ENCODE measurements around the gene SEL1L3. TPM values are rescaled to one million over a fixed set of nuclear protein-coding genes. Genes with fewer than 3 reads are reported as not detected.

SEL1L3 gene
- total and polyA plus RNA-seq, 12 donors: 1.7 to 23.7 (median 4.9) TPM

GRCh38 chr4:25882226-25882625, 19.4 kb upstream of the SEL1L3 start:
- H3K27me3 ChIP-seq: no peaks in the 10 kb centered on the region
- no peak for TF ChIP-seq POLR2A (IDR thresholded peaks at IDR 0.05)
- no peak for TF ChIP-seq CTCF (IDR thresholded peaks at IDR 0.05)
- no peak for DNase-seq
- H3K9me3 ChIP-seq (replicated peaks in 1 of 3): no peaks in the 10 kb centered on the region
- no peak overlapping the region for H3K27ac ChIP-seq
- no peaks in the 10 kb centered on the region for H3K36me3 ChIP-seq (replicated peaks in 1 of 2)
- peaks cover 0 to 5% of the 10 kb centered on the region in 2 donors for H3K4me1 ChIP-seq (replicated peaks in 1 of 2)
- intact Hi-C loops (cut with DNase I): no loop called here
- WGBS, 4 donors: 67 to 83% (median 71%) methylated on average over 4 of the region's 4 CpGs
- no peak overlapping the region for H3K4me3 ChIP-seq

GRCh38 chr4:25881193-25881592, 18.4 kb upstream of the SEL1L3 start:
- H3K27me3 ChIP-seq: no peaks in the 10 kb centered on the region
- no peaks in the 10 kb centered on the region for H3K36me3 ChIP-seq (replicated peaks in 1 of 2)
- no peak overlapping the region for H3K4me3 ChIP-seq
- no peak for DNase-seq
- TF ChIP-seq POLR2A (IDR thresholded peaks at IDR 0.05): no peak
- TF ChIP-seq CTCF (IDR thresholded peaks at IDR 0.05): no peak
- peaks cover 0 to 5% of the 10 kb centered on the region in 2 donors for H3K4me1 ChIP-seq (replicated peaks in 1 of 2)
- 58 to 67% (median 65%) methylated on average over 4 of the region's 4 CpGs for WGBS, 4 donors
- H3K27ac ChIP-seq: no peak overlapping the region
- intact Hi-C loops (cut with DNase I): no loop called here
- H3K9me3 ChIP-seq (replicated peaks in 1 of 3): no peaks in the 10 kb centered on the region

GRCh38 chr4:25879991-25880651, 17.3 kb upstream of the SEL1L3 start:
- no peak overlapping the region for H3K4me3 ChIP-seq
- H3K9me3 ChIP-seq (replicated peaks in 1 of 3): no peaks in the 10 kb centered on the region
- DNase-seq: no peak
- no peak overlapping the region for H3K27ac ChIP-seq
- H3K27me3 ChIP-seq: no peaks in the 10 kb centered on the region
- no peaks in the 10 kb centered on the region for H3K36me3 ChIP-seq (replicated peaks in 1 of 2)
- no peak for TF ChIP-seq POLR2A (IDR thresholded peaks at IDR 0.05)
- no peak for TF ChIP-seq CTCF (IDR thresholded peaks at IDR 0.05)
- peaks cover 0 to 5% of the 10 kb centered on the region in 2 donors for H3K4me1 ChIP-seq (replicated peaks in 1 of 2)
- WGBS, 4 donors: 54 to 70% (median 60%) methylated on average over 7 of the region's 7 CpGs
- intact Hi-C loops (cut with DNase I): no loop called here

- DNase-seq: no peak
These were observed 16.8 kb upstream of the SEL1L3 start for GRCh38 chr4:25879587-25879986.

More at GRCh38 chr4:25879587-25879986, 16.8 kb upstream of the SEL1L3 start:
- H3K4me3 ChIP-seq: no peak overlapping the region
- H3K36me3 ChIP-seq (replicated peaks in 1 of 2): no peaks in the 10 kb centered on the region
- intact Hi-C loops (cut with DNase I): no loop called here
- WGBS, 4 donors: 87 to 95% (median 91%) methylated on average over 6 of the region's 6 CpGs
- no peaks in the 10 kb centered on the region for H3K27me3 ChIP-seq
- TF ChIP-seq CTCF (IDR thresholded peaks at IDR 0.05) (no peak), POLR2A (IDR thresholded peaks at IDR 0.05) (no peak)
- H3K4me1 ChIP-seq (replicated peaks in 1 of 2): peaks cover 0 to 5% of the 10 kb centered on the region in 2 donors
- no peak overlapping the region for H3K27ac ChIP-seq
- no peaks in the 10 kb centered on the region for H3K9me3 ChIP-seq (replicated peaks in 1 of 3)
